ENCODE measurements around the gene NLGN4Y.
"Not testable (repeated sequence)": the region's sequence is repeated elsewhere in the genome, so short reads cannot be mapped to it uniquely, and the experiment has no call there.

NLGN4Y gene

DNA sequence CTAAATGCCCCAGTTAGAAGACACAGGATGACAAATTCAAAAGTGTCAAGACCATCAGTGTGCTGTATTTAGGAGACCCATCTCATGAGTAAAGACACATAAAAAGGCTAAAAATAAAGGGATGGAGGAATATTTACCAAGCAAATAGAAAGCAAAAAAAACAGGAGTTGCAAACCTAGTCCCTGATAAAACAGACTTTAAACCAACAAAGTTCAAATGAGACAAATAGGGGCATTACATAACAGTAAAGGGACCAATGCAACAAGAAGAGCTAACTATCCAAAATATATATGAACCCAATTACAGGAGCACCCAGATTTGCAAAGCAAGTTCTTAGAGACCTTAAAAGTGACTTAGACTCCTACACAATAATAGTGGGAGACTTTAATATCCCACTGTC lies 336.1 kb downstream of the NLGN4Y start:
- DNase-seq: no peak

DNA sequence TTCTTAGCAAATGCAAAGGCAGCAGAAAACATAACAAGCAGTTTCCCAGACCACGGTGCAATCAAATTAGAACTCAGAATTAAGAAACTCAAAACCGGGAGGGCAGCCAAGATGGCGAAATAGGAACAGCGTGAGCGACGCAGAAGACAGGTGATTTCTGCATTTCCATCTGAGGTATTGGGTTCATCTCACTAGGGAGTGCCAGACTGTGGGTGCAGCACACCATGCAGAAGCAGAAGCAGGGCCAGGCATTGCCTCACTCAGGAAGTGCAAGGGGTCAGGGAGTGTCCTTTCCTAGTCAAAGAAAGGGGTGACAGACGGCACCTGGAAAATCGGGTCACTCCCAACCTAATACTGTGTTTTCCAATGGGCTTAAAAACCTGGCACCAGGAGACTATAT lies 336.7 kb downstream of the NLGN4Y start:
- not testable (repeated sequence) for DNase-seq

DNA sequence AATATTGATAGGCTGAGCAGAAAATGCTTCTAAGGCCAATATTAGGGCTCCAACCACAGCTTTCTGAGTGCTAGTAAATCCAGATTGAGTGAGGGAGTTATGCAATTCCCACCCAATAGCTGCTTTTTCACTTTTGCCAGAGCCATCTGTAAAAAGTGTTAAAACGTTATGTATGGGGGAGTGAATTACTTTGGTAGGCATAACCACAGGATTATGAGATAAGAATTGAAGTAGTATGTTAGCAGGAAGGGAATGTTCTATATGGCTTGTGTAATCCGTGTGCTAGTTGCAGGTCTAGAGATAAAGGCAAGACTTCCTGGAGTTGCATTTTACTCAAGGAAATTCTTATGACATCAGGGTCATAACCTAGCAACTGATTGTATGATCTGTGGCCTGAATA lies 347.6 kb downstream of the NLGN4Y start:
- DNase-seq: no peak
